OCI-LY3 (cell line): ENCODE results near the gene PLEKHA8.
A peak's percentile ranks its signal among the peaks of the same experiment; 100 is the strongest.

Experiments used
- H2AFZ ChIP-seq: fragments of 200-600, 300-600 bp; shearing (Covaris generic); 2 replicates; pipeline ENCODE4 v1.6.0; 2014; ENCODE audit warnings: antibody characterized with exemption, low read depth, low read length
- H3K27ac ChIP-seq: fragments of 200-600, 300-600 bp; sonication (generic); 2 replicates; pipeline ENCODE4 v1.5.1; 2014; ENCODE audit warnings: mild to moderate bottlenecking, low read length, moderate library complexity, mixed read lengths
- H3K27me3 ChIP-seq: fragments of 200-600, 300-600 bp; sonication (generic); 2 replicates; pipeline ENCODE4 v1.6.1; 2014; ENCODE audit warnings: low read depth, low read length, mixed read lengths
- H3K36me3 ChIP-seq: fragments of 200-600, 300-600 bp; sonication (generic); replicated peaks from 2 replicates; pipeline ENCODE3; 2014; ENCODE audit warnings: low read depth, low read length, mixed read lengths
- H3K4me1 ChIP-seq: fragments of 300-600, 200-600 bp; sonication (generic); 2 replicates; pipeline ENCODE4 v1.6.1; 2014; ENCODE audit warnings: low read length, mixed read lengths
- H3K4me2 ChIP-seq: fragments of 200-600, 300-600 bp; sonication (generic); 2 replicates; pipeline ENCODE4 v1.6.1; 2014; ENCODE audit warnings: low read length, mixed read lengths
- H3K4me3 ChIP-seq: fragments of 300-600, 200-600 bp; sonication (generic); 2 replicates; pipeline ENCODE4 v1.5.1; 2014; ENCODE audit warnings: antibody characterized with exemption, mild to moderate bottlenecking, low read length, moderate library complexity
- H3K79me2 ChIP-seq: fragments of 300-600, 200-600 bp; shearing (Covaris generic); 2 replicates; pipeline ENCODE4 v1.6.1; 2014; ENCODE audit warnings: mild to moderate bottlenecking, low read length, mixed read lengths
- H3K9ac ChIP-seq: fragments of 300-600, 200-600 bp; shearing (Covaris generic); 2 replicates; pipeline ENCODE4 v1.6.0; 2014; ENCODE audit warnings: mild to moderate bottlenecking, low read length, moderate library complexity
- H3K9me3 ChIP-seq: fragments of 200-600, 300-600 bp; shearing (Covaris generic); 2 replicates; pipeline ENCODE4 v1.6.1; 2014; ENCODE audit warnings: low read length, mixed read lengths; ENCODE audit not compliant: insufficient read depth
- H4K20me1 ChIP-seq: fragments of 200-600, 300-600 bp; sonication (generic); 2 replicates; pipeline ENCODE4 v1.6.1; 2016; ENCODE audit warnings: low read length, mixed read lengths; ENCODE audit not compliant: insufficient read depth
- CTCF ChIP-seq: fragments of 200-600, 300-600 bp; sonication (generic); IDR thresholded peaks from 2 replicates; pipeline ENCODE4 v1.5.1; 2014; ENCODE audit warnings: antibody characterized with exemption, low read length, low read depth
- EZH2phosphoT487 ChIP-seq: fragments of 200-600 bp; shearing (Covaris generic); IDR thresholded peaks from 2 replicates; pipeline ENCODE4 v1.6.1; 2018; ENCODE audit warnings: antibody characterized with exemption, mixed run types, low read depth

The PLEKHA8 gene

DNA sequence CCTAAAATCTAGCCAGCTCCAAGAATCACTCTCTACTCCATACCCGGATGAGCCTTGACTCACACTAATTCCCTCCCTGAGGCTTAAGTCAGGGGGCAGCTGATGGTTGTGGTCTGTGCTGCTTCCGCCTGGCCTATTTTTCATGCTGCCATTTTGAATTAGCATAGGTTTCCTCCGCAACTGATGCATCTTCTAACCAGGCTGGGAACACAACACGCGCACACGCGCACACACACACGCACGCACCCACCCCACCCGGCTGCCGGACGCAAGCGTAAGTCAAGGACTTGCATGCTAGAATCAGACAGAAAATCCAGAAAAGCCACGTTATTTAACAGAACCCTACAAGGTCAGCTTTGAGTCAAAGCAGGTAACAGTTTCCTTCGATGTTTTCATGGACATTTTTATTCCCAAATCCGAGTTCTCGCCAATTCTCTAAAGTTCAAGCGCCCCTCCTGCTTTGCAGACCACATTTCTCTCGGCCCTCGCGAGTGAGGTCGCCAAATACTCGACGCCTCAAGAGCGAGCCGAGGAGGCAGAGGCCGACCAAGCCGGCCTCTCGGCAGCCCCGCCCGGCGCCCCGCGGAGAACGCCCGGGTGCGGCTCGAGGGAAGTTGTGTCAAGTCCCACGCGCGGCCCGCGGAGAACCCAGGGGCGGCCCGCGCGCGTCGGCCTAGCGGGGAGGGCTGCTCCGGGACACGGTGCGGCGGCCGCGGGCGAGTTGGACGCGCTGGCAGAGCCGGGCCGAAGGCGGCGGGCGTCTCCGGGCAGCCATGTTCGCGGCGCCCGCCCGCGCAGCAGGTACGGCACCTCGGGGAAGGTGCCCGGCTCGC lies 39.6 kb upstream of the PLEKHA8 start:
- TF ChIP-seq EZH2phosphoT487 (no peak), CTCF (no peak)
- Histone ChIP-seq H3K79me2 (peaks cover 12% of the 10 kb centered on the region), H2AFZ (peak overlapping the region; percentile 26; the same call in 1 of the 2 replicates), H3K4me1 (peaks cover 30% of the 10 kb centered on the region), H4K20me1 (no peaks in the 10 kb centered on the region), H3K4me3 (peak overlapping the region; percentile 95), H3K27me3 (no peaks in the 10 kb centered on the region), H3K9ac (peak overlapping the region; percentile 77), H3K36me3 (no peaks in the 10 kb centered on the region), H3K27ac (no peak overlapping the region), H3K4me2 (peak overlapping the region; percentile 78), H3K9me3 (no peaks in the 10 kb centered on the region)

DNA sequence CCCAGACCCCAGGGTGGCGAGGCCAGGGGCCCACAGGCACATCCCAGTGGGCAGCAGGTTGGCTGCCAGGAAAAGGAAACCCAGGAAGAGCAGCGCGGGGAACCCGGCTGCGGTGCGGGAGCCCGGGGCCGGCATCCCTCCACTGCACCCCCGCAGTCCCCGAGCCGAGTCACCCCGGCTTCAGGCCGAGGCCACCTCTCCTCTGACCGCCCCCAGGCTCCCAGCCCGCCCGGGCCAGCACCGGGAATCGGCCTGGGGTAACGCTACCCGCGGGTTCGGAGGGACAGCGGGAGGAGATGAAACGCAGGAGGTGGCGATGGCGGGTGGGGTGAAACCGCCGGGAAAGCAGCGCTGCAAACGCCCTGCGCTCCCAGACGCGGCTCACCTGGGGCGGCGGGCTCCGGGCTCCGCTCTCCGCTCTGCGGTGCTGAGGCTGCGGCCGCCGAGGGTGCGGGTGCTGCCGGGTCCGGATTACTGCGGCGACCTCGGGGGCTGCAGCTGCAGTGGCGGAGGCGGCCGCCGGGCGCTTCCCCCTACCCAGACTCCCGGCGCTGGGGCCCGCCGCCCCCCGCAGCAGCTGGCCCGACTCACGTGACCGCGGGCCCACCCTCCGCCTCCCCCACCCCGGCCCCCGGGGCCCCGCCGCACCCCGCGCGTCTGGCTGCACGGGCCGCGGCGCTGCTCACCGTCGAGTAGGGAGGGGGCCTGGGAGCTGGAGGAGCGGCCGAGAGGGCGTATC lies 38.8 kb upstream of the PLEKHA8 start, which contains the start of gene SCRN1:
Gene SCRN1 (minus strand): TSS at position 545 of the 739 bp plus-strand sequence. CDS start 20,734 bp downstream, outside the sequence.
- peak within 1 kb of the TSS; percentile 77 for H3K9ac ChIP-seq
- peaks cover 30% of the 10 kb centered on the region for H3K4me1 ChIP-seq
- peaks cover 12% of the 10 kb centered on the region for H3K79me2 ChIP-seq
- no peak for TF ChIP-seq CTCF
- H3K36me3 ChIP-seq, result no peaks in the 10 kb centered on the region
- no peak within 1 kb of the TSS for H3K27ac ChIP-seq
- H4K20me1 ChIP-seq, result no peaks in the 10 kb centered on the region
- H2AFZ ChIP-seq, result peak within 1 kb of the TSS; percentile 81
- peak within 1 kb of the TSS; percentile 95 for H3K4me3 ChIP-seq
- H3K9me3 ChIP-seq, result no peaks in the 10 kb centered on the region; the same call in 1 of the 2 replicates
- peak within 1 kb of the TSS; percentile 78 for H3K4me2 ChIP-seq
- H3K27me3 ChIP-seq, result no peaks in the 10 kb centered on the region

- Histone ChIP-seq H3K4me3 (no peak overlapping the region), H3K27me3 (no peaks in the 10 kb centered on the region), H3K79me2 (peaks cover 7% of the 10 kb centered on the region), H3K27ac (no peak overlapping the region), H3K36me3 (no peaks in the 10 kb centered on the region), H3K4me2 (no peak overlapping the region), H4K20me1 (no peaks in the 10 kb centered on the region), H2AFZ (no peak overlapping the region), H3K9ac (no peak overlapping the region), H3K9me3 (no peaks in the 10 kb centered on the region; the same call in 1 of the 2 replicates), H3K4me1 (peaks cover 23% of the 10 kb centered on the region)
- TF ChIP-seq EZH2phosphoT487 (no peak), CTCF (no peak)
Observed at GRCh38 chr7:29990931-29991330, 37.3 kb upstream of the PLEKHA8 start.

DNA sequence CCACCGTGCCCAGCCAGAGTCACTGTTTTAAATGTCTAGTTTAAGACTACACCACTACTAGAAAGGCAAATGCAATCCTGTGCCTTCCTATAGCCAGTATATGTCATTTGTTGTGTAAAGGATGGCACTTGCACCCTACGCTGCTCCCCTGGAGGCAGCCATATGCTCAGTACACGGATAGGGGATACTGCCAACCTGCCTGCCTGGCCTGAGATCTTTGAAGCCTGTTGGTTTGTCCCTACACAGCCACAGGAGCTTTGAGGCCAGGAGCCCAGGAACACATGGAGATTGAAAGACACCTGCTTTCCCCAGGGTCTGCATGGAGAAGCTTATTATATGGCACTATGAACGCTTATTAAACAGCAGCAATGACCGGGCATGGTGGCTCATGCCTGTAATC lies 36.3 kb upstream of the PLEKHA8 start:
- peaks cover 7% of the 10 kb centered on the region for H3K9me3 ChIP-seq
- H3K36me3 ChIP-seq, result no peaks in the 10 kb centered on the region
- TF ChIP-seq EZH2phosphoT487 (no peak), CTCF (no peak)
- no peak overlapping the region for H3K4me2 ChIP-seq
- no peak overlapping the region for H2AFZ ChIP-seq
- H3K79me2 ChIP-seq, result peaks cover 7% of the 10 kb centered on the region
- no peaks in the 10 kb centered on the region for H4K20me1 ChIP-seq
- H3K27ac ChIP-seq, result no peak overlapping the region
- no peaks in the 10 kb centered on the region for H3K27me3 ChIP-seq
- H3K4me3 ChIP-seq, result no peak overlapping the region
- H3K9ac ChIP-seq, result no peak overlapping the region
- peaks cover 21% of the 10 kb centered on the region for H3K4me1 ChIP-seq
